GM19240 (cell line): ENCODE data around the gene HS6ST3.

ENCODE experiments used
- DNase-seq: peaks from one replicate; pipeline ENCODE4 v3.0.0; 2011; ENCODE audit warnings: low spot score; ENCODE audit not compliant: insufficient read length

Gene HS6ST3

DNA sequence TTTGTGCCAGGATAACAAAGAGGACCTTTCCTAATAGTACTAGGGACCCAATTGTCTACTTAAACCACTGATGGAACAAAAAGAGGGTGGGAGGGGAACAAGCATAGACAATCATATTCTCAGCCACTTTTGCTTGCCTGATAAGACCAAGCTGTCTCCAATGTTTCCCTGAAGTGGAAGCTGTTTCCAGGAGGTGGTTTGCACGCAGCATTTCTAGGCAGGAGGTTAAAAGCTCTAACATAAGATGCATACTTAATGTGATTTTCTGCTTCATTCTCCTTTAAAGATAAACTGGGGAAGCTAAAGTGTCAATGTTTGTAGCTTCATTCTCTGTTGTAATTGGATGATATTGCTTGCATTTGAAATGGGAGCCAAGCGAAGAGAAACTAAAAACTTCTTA, 442.9 kb downstream of the HS6ST3 start:
- no peak for DNase-seq

- no peak for DNase-seq
Observed at GRCh38 chr13:96533408-96533807, 443.5 kb downstream of the HS6ST3 start.

DNA sequence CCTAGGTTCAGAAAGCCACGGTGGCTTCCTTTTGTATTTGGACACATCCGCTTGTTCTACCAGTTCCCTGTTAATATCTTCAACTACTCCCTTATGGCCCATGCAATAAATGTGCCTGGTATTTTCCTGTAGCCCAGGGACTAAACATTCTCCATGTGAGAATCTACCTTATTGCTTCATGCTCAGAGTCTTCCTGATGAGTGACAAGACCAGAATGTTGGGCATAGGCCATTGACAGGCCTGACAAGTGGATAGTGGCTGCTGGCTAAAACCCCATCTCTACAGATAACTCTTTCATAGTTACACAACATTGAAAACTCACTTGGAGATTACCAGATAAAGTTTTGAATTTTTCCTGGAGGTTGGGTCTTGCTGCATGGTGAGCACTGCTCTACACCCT, 449.9 kb downstream of the HS6ST3 start:
- no peak for DNase-seq

DNA sequence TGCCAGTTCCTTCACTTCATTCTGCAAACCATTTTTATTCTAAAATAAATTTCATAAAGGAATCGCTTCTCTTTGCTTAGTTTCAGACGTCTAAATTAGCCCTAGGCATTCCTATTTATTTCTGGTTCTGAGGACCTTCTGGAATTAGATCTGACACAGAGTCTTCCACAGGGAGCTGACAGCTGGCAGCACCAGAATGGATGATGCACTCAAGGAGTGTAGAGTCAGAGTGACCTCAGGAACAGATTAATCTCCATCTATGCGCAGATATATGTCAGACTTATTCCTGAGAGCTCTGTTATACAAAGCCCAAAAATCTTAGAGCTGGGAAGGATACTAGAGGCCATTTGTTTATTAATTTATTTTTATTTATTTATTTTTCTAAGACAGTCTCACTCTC, 450.8 kb downstream of the HS6ST3 start:
- no peak for DNase-seq

DNA sequence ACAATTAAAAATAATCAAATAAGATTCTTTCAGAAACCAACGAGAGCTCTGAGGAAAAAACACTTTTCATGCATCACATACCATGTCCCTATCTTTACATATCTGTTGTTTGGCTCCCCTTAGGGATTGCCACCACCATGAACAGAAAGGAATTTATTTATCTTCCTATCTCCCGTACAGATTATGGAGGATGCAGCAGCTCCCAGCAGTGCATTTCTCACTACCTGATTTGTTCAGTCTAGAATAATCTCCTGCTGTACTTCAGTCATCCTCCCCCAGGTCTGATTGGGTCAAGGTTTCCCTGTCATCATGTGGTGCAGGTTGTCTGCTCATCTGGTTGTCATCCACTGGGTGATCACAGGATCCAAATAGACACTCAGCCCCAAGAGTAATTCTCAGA, 453.1 kb downstream of the HS6ST3 start:
- no peak for DNase-seq

- DNase-seq = no peak
Observed at GRCh38 chr13:96544957-96545356, 455.1 kb downstream of the HS6ST3 start.

DNA sequence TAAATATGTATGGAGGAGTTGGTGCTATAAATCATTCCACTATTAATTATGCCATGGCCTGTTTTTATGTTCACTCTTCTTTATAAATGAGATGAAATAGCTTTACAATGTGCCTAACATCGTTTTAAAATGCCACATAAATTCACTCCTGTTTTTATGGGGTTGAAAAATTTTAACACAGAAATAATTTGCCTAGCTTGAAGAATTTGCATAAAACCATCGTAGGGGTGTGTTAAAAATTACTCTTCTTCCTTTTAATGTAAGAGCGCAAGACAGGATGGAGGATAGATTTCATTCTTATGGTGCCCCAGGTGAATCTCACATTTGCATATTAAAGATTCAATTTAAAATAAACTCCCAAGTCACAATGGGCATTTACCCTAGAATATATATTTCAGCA, 456.6 kb downstream of the HS6ST3 start:
- DNase-seq = no peak

DNA sequence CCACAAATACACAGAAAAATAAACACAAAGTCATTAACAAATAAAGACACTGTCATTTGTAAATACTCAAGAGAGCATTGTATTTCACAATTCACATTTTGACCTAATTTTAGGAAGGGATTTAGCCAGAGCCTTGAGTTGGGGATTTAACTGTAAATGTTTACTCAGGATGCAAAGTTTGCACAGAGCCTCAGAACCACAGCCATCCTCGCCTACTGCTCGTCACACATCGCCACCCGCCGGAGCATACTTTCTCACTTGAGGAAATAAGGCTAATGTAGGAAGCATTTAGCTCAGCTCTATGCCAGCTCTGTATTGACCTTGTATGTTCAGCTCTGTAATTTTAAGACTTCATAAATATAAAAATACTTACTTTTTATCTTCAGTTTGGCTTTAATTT, 461.6 kb downstream of the HS6ST3 start:
- no peak for DNase-seq

GRCh38 chr13:96552559-96552958, 462.7 kb downstream of the HS6ST3 start:
- DNase-seq = no peak

DNA sequence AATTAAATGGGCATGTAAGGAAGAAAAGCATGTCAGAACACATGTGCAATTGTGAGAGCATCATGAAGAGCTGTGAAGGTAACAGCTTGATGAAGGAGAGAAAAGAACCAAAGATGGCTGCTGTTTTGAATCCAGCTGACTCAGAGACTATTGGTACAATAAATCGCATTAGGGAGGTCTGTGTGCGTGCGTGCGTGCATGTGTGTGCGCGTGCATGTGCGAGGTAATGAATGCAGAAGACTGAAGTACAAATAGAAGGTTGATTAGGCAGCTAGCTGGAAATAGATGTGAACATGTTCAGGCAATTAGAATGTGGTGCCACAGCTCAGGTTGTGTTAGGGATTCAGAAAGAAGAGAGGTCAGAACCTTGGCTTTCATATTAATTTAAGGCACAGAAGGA, 463.9 kb downstream of the HS6ST3 start:
- no peak for DNase-seq

- DNase-seq = no peak
Observed at GRCh38 chr13:96573563-96573962, 483.7 kb downstream of the HS6ST3 start.

DNA sequence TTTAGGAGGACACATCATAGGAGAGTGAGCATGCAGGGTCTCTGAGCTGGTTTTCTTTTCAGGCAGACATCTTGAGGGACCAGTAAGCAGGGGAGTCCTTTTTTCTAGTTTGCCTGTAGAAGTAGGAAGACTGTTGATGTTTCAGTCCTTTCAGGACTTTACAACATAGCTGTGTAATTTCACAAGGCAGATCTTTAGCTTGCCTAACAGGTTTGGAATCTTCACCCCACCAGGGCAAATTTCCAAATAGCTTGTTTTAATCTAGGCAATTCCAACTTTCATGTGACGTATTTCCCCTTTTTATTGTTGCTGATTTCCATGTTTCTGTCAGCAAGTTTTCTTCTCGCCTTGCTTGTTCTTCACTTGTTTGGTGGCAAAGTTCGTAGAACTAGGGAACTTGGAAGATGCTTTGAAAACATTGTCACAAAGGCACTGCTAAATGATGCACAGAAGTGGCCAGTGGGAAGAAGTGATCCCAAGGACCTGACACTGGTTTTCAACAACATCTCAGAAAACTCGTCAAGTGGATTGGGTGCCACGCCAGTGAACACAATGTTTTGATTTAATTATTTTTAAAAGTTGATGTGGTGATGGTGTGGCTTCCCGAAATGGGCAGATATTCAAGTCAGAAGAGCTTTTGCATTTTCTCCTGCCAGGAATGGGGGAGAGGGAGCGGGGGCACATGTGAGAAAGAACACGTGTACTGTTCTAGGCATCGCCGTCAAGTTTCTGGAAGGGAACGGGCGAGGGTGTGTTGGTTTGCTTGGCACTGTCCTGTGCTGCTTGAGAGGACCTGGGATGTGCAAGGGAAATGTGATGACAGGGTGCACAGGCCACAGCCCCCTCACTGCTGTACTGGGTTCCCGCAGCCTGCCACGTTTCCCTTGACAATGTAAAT, 485.8 kb downstream of the HS6ST3 start:
- no peak for DNase-seq

DNA sequence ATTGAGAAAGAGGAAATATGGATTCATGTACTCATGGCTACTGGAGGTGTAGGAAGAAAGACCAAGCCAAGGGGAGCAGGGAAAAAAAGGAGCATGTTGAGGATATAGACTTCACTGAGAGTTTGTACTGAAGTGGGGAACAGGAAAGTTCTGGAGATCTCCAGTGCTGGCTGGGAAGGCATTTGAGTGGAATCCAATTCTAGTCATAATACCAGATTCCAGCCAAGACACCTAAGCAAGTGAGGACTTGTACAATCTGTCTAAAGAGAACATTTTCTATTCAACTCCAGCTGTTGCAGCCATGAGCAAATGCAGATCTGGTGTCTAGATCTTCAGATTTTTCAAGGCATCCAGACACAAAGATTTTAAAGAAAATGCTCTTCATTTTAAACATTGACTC, 491.8 kb downstream of the HS6ST3 start:
- DNase-seq = no peak

GRCh38 chr13:96615252-96615651, 525.3 kb downstream of the HS6ST3 start:
- no peak for DNase-seq

DNA sequence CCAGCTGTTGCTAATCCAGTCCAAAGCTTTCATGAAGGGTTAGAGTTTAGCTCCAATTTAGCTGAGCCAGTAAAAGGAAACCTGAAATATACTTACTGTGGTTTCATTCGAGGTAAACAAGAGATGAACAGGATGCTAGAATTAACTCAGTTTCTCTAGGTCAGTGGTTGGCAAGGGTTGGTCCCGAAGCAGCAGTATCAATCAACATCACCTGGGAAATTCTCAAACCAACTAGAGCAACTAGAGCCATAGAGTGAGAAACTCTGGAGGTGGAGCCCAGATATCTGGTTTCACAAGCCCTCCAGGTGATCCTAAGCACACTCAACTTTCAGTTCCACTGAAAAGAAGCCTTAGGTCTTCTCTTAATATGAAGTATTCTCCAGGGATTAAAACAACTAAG, 527.6 kb downstream of the HS6ST3 start:
- no peak for DNase-seq

DNA sequence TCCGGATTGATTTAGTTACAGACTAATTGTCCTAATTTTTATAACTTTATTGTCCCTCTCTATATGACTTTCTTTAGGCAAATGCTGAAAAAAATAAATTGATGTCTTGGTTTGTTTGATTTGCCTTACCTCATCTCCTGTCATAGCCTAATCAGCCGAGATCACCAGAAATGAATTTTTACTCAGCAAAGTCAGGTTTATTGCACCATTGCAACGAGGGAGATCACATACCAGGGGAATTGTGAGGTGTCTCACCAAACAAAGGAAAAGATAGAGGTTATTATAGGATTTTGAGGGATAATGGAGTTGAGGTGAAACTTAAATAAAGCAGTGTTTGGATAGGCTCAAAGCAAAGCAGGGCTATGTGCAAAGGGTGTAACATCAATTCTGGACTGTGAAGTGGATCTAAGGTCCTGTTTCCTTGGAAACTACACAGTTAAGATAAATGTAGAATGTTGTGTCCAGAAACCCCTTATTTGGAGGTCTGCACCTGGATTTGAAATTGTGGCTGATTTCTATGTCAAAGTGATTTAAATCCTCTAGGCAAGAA, 531.8 kb downstream of the HS6ST3 start:
- no peak for DNase-seq

DNA sequence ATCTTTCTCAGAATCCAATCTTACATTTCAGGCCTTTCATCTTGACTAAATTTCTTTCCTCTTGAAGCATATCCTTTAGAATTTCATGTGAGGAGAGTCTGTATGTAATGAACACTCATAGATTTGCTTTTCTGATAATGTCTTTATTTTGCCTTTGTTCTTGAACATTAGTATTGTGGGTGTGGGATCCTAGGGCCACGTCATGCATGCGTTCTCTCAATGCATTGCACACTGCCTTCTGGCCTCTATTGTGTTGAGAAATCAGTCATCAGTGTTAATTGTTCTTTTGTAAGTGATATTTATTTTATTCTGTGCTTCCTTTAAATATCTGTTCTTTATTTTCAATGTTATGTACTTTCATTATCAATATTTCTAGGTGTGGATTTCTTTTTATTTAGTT, 539.4 kb downstream of the HS6ST3 start:
- no peak for DNase-seq

- no peak for DNase-seq
Observed at GRCh38 chr13:96632536-96633320, 542.8 kb downstream of the HS6ST3 start.

DNA sequence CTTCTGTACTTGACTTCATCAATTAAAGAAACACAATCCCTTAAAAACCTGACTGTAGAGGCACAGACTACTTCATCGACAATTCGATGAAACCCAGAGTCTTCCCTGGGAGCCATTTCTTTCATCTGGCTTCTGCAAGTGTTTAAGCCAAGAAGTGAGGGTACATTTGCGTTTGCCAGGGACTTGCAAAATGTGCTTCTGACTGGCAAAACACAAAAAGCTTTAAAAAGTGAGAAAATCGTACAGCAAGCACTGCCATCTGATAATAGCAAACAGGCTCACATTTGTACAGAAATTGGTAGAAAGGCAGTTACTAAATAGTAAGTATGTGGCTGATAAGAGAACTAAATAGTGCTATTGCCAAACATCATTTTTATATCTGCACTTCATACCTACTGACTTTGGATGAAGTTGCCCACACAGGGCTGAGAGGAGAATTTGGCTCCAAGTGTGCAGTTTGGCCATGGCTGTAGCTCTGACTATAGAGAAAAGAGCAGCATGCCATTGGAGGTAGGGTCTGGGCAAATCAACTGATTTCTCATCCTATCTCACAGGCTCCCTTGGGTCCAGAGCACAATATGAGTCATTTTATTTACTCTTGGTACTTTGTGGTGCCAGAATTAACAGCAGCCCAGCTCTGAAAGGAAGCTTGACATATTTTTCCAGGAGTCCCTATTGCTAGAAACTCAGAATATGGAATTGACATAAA, 546.2 kb downstream of the HS6ST3 start:
- no peak for DNase-seq

- no peak for DNase-seq
Observed at GRCh38 chr13:96637039-96637438, 547.1 kb downstream of the HS6ST3 start.

GRCh38 chr13:96646101-96646500, 556.2 kb downstream of the HS6ST3 start:
- DNase-seq = no peak
